CD14-positive monocyte (primary cell): Measurements from ENCODE around the gene MIEF1. TPM values are rescaled to one million over a fixed set of nuclear protein-coding genes. Genes with fewer than 3 reads are reported as not detected.

Experiments used
- DNase-seq, 3 donors: peaks; one replicate each; pipeline ENCODE4 v3.0.0-alpha.2; 2011 to 2022
- H2AFZ ChIP-seq: 2 replicates; pipeline ENCODE4 v1.6.0; 2012; ENCODE audit warnings: mild to moderate bottlenecking, low read depth, low read length, inconsistent platforms; ENCODE audit not compliant: insufficient read depth, poor library complexity, severe bottlenecking
- H3K27ac ChIP-seq, 2 donors: 1 replicate in 1 of 2; 2 replicates in 1 of 2; pipeline ENCODE4 v1.5.1; 2012 to 2013; ENCODE audit warnings: low read length in 2 of 2, control low read depth in 1 of 2, inconsistent platforms in 1 of 2, low read depth in 1 of 2, mild to moderate bottlenecking in 1 of 2
- H3K27me3 ChIP-seq, 2 donors: one replicate each; pipeline versions ENCODE4 v1.6.0 to v1.6.1; 2011 to 2013; ENCODE audit warnings: low read length in 2 of 2; ENCODE audit not compliant: control insufficient read depth in 2 of 2, insufficient read depth in 2 of 2
- H3K36me3 ChIP-seq, 2 donors: replicated peaks in 1 of 2; 1 replicate in 1 of 2; 2 replicates in 1 of 2; pipeline versions ENCODE4 v1.5.1 to v1.6.1; 2012 to 2013; ENCODE audit warnings: low read length in 2 of 2, control low read depth in 1 of 2, inconsistent platforms in 1 of 2, mild to moderate bottlenecking in 1 of 2; ENCODE audit not compliant: insufficient read depth in 2 of 2, control insufficient read depth in 1 of 2
- H3K4me1 ChIP-seq, 2 donors: 1 replicate in 1 of 2; 2 replicates in 1 of 2; pipeline versions ENCODE4 v1.5.1 to v1.6.1; 2012 to 2013; ENCODE audit warnings: low read length in 2 of 2, control low read depth in 1 of 2, inconsistent platforms in 1 of 2, mild to moderate bottlenecking in 1 of 2, moderate library complexity in 1 of 2; ENCODE audit not compliant: insufficient read depth in 2 of 2, control insufficient read depth in 1 of 2
- H3K4me2 ChIP-seq: replicated peaks from 2 replicates; pipeline ENCODE3; 2012; ENCODE audit warnings: low read length, moderate library complexity, mild to moderate bottlenecking; ENCODE audit not compliant: poor library complexity, severe bottlenecking; ENCODE audit errors: extremely low read depth
- H3K4me3 ChIP-seq, 3 experiments: fragments of 200-600 bp in 1 of 3; sonication (generic) in 1 of 3; replicated peaks in 1 of 3; 1 replicate in 2 of 3; 2 replicates in 1 of 3; pipeline ENCODE4 v1.5.1; 2011 to 2013; ENCODE audit warnings: low read length in 3 of 3, mild to moderate bottlenecking in 3 of 3, control low read depth in 2 of 3, low read depth in 2 of 3, inconsistent platforms in 1 of 3, moderate library complexity in 1 of 3
- H3K79me2 ChIP-seq: 2 replicates; pipeline ENCODE4 v1.6.0; 2012; ENCODE audit warnings: mild to moderate bottlenecking, control low read depth, inconsistent platforms, low read length, moderate library complexity; ENCODE audit not compliant: insufficient read depth
- H3K9ac ChIP-seq: 2 replicates; pipeline ENCODE4 v1.6.0; 2017; ENCODE audit warnings: low read length, mild to moderate bottlenecking; ENCODE audit not compliant: insufficient read depth, poor library complexity, severe bottlenecking
- H3K9me3 ChIP-seq, 2 donors: replicated peaks in 1 of 2; 1 replicate in 1 of 2; 2 replicates in 1 of 2; pipeline versions ENCODE4 v1.5.1 to v1.6.1; 2012 to 2013; ENCODE audit warnings: low read length in 2 of 2, control low read depth in 1 of 2; ENCODE audit not compliant: control insufficient read depth in 1 of 2, insufficient read depth in 1 of 2
- H4K20me1 ChIP-seq: 2 replicates; pipeline ENCODE4 v1.6.0; 2012; ENCODE audit warnings: mild to moderate bottlenecking, low read length, control low read depth, moderate library complexity; ENCODE audit not compliant: insufficient read depth
- H3K27ac Mint-ChIP-seq, 7 donors: one replicate each; pipeline ENCODE4 v1.8.0; 2020; ENCODE audit warnings: mild to moderate bottlenecking in 7 of 7, mixed read lengths in 7 of 7, moderate library complexity in 6 of 7, inconsistent platforms in 2 of 7
- H3K27me3 Mint-ChIP-seq, 3 donors: one replicate each; pipeline ENCODE4 v1.8.0; 2021 to 2022; ENCODE audit warnings: low read depth in 3 of 3, mild to moderate bottlenecking in 3 of 3, mixed read lengths in 3 of 3, moderate library complexity in 3 of 3, inconsistent platforms in 1 of 3
- H3K36me3 Mint-ChIP-seq, 2 donors: one replicate each; pipeline ENCODE4 v1.8.0; 2020; ENCODE audit warnings: mixed read lengths in 2 of 2, inconsistent platforms in 1 of 2, mild to moderate bottlenecking in 1 of 2
- H3K4me1 Mint-ChIP-seq: one replicate; pipeline ENCODE4 v1.8.0; 2020; ENCODE audit warnings: mild to moderate bottlenecking, mixed read lengths
- H3K4me3 Mint-ChIP-seq, 2 donors: one replicate each; pipeline ENCODE4 v1.8.0; 2020; ENCODE audit warnings: mild to moderate bottlenecking in 2 of 2, mixed read lengths in 2 of 2, moderate library complexity in 1 of 2
- H3K9me3 Mint-ChIP-seq, 7 donors: one replicate each; pipeline ENCODE4 v1.8.0; 2020 to 2022; ENCODE audit warnings: mixed read lengths in 7 of 7, mild to moderate bottlenecking in 6 of 7, moderate library complexity in 6 of 7, inconsistent platforms in 2 of 7
- CTCF ChIP-seq: fragments of 200-600 bp; IDR thresholded peaks from one replicate; pipeline ENCODE4 v1.8.0; 2022; ENCODE audit warnings: antibody characterized with exemption, mild to moderate bottlenecking
- WGBS: methylation state at CpG from one replicate; pipeline ENCODE4 v1.1.5; 2013; ENCODE audit warnings: missing lambda C conversion rate; ENCODE audit not compliant: insufficient coverage; 5-methylcytosine and 5-hydroxymethylcytosine counted together
- intact Hi-C, 2 donors: fragments of 100-400 bp; cut with micrococcal nuclease; formaldehyde crosslinking; loops; one replicate each; pipeline versions ENCODE4 v1.15.0 to v1.15.1; 2023
- polyA plus RNA-seq, 3 donors: library from polyadenylated mRNA; depleted of rRNA in 1 of 3; unstranded in 2 of 3; stranded (reverse) in 1 of 3; fragments of 300-500 nt in 2 of 3; fragments of >200 nt in 1 of 3; fragmentation: Illumina TruSeq in 2 of 3; gene quantifications; 1 replicate in 2 of 3; 2 replicates in 1 of 3; pipeline ENCODE4 v1.2.3, GENCODE V29; 2012 to 2021

Gene MIEF1
- polyA plus RNA-seq, 3 donors = 9.4 to 14.0 (median 13.3) TPM

DNA sequence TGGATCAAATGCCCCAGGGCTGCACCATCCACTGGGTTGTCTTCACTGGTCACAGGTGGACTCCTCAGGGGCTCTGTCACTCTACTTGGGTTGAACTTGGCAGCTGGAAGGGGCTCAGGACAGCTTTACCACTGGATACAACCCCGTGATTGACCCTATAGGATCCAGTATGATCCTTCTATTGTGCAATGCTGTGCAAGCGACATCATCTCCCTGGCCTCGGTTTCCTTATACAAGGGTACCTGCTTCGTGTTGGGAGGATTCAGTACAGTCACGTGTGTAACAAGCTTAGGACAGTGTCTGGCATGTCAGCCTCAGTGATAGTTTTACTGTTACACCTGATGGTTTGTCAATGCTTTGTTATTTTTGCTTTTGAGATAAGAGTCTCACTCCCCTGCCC, 20.5 kb upstream of the MIEF1 start:
- no peaks in the 10 kb centered on the region for H3K9me3 ChIP-seq
- H3K79me2 ChIP-seq = no peaks in the 10 kb centered on the region
- no peak overlapping the region for H3K4me2 ChIP-seq
- no peaks in the 10 kb centered on the region for H4K20me1 ChIP-seq
- H3K27ac Mint-ChIP-seq = peak overlapping the region in 1 of 7 donors; percentile 5
- TF ChIP-seq CTCF = no peak
- H3K4me3 Mint-ChIP-seq = no peak overlapping the region
- peaks cover 0 to 2% (median 0%) of the 10 kb centered on the region in 7 donors for H3K9me3 Mint-ChIP-seq
- no peaks in the 10 kb centered on the region for H3K4me1 ChIP-seq
- H3K27me3 Mint-ChIP-seq = peaks cover 2 to 4% (median 3%) of the 10 kb centered on the region in 3 donors
- no peak overlapping the region for H2AFZ ChIP-seq
- intact Hi-C loops = no loop called here
- H3K9ac ChIP-seq = no peak overlapping the region
- H3K27ac ChIP-seq = no peak overlapping the region
- no peaks in the 10 kb centered on the region for H3K4me1 Mint-ChIP-seq
- no peaks in the 10 kb centered on the region for H3K36me3 Mint-ChIP-seq
- WGBS = 86% methylated on average over 5 of the region's 5 CpGs
- no peak for DNase-seq
- H3K4me3 ChIP-seq = no peak overlapping the region
- no peaks in the 10 kb centered on the region for H3K36me3 ChIP-seq
- H3K27me3 ChIP-seq = no peaks in the 10 kb centered on the region

DNA sequence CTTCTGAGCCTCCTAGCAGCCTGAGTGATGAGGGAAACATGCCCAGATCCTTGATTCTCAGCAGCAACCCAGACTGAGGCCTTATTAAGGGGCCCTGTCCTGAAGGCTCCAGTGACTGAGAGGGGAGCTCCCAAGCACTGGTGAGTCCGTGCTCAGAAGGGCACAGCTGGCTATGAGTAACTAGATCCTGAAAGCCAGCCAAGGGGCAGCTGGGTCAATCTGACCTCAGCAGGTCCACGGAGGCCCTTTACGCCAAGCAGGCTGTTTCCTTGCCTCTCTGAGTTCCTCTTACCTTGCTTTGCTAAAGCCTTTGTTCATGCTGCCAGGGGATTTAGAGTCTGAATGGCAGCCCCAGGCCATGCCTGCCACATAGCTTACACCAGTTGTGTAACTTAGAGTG, 19.3 kb upstream of the MIEF1 start:
- no peaks in the 10 kb centered on the region for H3K4me1 ChIP-seq
- no peak overlapping the region for H3K27ac Mint-ChIP-seq
- H3K4me3 Mint-ChIP-seq = no peak overlapping the region
- H3K9me3 Mint-ChIP-seq = peaks cover 0 to 2% (median 0%) of the 10 kb centered on the region in 7 donors
- H3K9me3 ChIP-seq = no peaks in the 10 kb centered on the region
- peaks cover 3 to 4% (median 4%) of the 10 kb centered on the region in 3 donors for H3K27me3 Mint-ChIP-seq
- no peaks in the 10 kb centered on the region for H3K36me3 ChIP-seq
- no peak overlapping the region for H3K27ac ChIP-seq
- H2AFZ ChIP-seq = no peak overlapping the region
- no peaks in the 10 kb centered on the region for H3K27me3 ChIP-seq
- H3K4me2 ChIP-seq = no peak overlapping the region
- H3K9ac ChIP-seq = no peak overlapping the region
- H4K20me1 ChIP-seq = no peaks in the 10 kb centered on the region
- no peaks in the 10 kb centered on the region for H3K79me2 ChIP-seq
- intact Hi-C loops = no loop called here
- no peak for DNase-seq
- no peaks in the 10 kb centered on the region for H3K4me1 Mint-ChIP-seq
- no peaks in the 10 kb centered on the region for H3K36me3 Mint-ChIP-seq
- no peak overlapping the region for H3K4me3 ChIP-seq
- 63% methylated on average over 3 of the region's 3 CpGs for WGBS
- no peak for TF ChIP-seq CTCF
